ENCODE results near the gene CDC7.
A peak's percentile ranks its signal among the peaks of the same experiment; 100 is the strongest.
"Not testable (repeated sequence)": the region's sequence is repeated elsewhere in the genome, so short reads cannot be mapped to it uniquely, and the experiment has no call there.

Gene CDC7

DNA sequence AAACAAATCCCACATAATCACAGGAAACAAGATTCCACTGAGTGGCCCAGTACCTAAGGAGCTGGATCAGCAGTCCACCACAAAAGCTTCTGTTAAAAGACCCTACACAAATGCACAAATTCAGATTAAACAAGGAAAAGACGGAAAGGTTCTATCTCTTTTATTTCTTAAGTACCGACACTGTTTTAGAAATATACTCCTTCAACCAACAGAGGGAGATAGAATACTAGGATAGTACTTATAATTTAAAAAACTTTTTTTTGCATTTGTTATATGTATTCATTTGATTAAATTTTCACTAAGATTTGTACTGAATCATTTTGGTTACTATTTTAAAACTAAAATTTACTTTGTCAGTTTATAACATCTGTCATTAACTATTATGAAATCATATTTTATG is 12.5 kb downstream of the CDC7 start:
- DNase-seq: no peak

GRCh38 chr1:91513706-91514105 is 13.1 kb downstream of the CDC7 start:
- DNase-seq: no peak

GRCh38 chr1:91515994-91516393 is 15.3 kb downstream of the CDC7 start:
- no peak for DNase-seq

- not testable (repeated sequence) for DNase-seq
These were observed 16.0 kb downstream of the CDC7 start for GRCh38 chr1:91516605-91517004.

GRCh38 chr1:91519167-91519566 is 18.5 kb downstream of the CDC7 start:
- DNase-seq: not testable (repeated sequence)

DNA sequence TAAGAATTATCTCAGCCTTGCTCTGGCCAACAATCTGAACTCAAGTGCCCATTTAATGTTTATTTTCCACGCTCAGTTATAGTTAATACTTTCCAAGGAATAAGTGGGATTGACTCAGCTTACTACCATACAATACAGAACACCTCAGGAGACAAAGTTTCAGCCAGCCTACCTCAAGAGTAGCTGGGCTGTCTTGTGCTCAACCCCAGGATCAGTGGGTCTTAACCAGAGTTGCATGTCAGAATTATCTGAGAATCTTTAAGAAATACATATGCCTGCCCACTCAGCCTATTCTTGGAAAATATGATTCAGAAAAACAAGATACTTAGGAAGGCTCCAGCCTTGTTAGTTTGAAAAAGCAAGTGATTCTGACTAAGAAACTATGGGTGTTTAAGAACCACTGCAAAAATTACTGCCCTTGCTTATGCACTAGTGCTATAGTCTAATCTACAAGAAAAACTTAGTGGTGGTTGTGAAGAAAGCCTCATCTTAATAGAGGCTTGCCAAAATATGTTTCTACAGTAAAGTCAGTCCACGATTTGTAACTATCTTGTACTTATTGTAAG is 20.4 kb downstream of the CDC7 start:
- no peak for DNase-seq

DNA sequence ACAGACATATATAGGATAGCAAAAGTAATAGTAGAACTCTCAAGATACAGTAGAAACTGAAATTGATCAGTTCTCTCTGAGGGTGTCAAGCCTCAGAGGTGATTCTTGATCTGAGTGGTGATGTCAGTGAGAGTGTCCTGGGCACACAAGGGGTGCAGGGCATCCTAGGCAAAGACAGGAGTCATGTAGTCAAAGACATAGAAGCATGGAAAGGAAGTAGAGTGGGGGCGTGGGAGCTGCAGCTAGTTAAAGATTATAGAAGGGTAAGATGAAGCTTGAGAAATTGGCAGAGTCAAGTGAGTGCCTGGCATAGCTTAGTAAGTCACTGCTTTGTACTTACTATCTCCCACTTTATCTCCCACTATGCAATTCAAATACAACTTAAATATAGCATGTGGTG is 22.8 kb downstream of the CDC7 start:
- DNase-seq: no peak

DNA sequence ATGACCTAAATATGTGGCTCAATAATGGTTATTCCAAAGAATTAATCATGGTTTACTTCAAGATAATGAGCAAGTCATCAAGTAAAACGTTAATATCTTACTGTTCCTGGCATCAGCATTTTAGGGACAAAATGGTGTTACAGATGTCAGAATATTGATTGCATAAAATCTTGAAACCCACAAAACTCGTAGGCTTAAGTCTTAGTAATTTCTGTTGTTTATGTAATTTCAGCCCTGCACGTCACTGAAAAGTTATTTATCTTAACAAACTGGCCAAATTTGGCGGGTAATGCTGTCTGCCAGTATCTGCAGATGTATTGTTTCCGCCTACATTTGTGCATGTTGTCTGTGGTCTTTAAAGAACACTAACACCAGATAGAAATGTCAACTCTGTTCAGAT is 25.8 kb downstream of the CDC7 start:
- DNase-seq: no peak

DNA sequence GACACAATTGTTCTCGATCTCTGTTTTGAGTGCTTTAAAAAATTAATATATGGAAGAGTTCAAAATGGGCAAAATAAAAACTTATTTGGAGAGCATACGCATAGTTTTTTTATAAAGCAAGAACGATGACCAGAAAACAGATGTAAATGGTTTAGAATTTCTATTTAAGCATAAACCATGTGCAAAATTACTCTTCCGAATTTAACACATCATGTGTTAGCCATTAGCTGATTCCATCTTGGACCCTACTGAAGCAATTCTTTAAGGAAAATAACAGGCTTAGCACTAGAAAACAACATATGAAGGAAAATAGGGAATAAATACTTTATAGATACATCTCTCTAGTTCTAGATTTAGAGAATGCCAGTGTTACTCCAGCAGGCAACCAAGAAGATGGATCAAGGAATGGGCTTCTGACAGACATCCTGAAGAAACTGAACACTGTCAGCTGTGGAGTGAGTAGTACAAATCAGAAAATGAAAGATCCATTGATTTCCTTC is 26.7 kb downstream of the CDC7 start:
- DNase-seq: no peak

DNA sequence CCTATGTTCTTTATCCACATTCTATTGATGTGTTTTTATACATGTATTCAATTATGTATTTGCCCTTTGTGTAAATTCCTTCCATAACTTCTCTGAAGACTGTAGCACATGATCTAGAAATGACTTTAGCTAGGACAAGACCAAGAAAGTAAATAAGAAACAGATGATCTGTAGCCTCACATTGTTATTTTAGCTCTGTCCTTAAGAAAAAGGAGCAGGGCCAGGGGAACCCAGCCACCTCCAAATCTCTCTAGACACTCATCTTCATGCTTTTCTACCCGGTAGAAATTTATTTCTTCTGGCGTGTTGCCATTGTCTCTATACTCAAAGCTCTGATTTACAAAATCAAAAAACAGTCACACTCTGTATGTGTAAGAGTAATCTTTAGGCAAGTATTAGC is 27.1 kb downstream of the CDC7 start:
- DNase-seq: no peak

DNA sequence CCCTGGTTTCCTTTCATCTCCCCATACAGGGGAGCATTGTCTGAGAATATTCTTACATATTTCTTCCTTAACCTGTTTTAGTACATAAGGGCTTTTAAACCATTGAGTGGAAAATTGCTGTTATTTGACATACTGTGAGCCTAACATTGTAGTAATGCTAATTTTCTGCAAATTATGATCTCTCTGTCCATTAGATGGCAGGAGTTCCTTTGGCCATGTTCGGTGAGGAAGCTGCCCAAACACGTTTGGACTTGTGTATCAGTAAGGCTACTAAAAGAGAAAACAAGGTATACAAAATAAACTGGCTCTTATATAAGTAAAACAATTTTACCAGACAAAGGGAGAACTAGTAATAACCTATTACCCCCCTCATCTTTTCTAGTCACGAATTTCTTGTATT is 29.2 kb downstream of the CDC7 start:
- peak; percentile 32 for DNase-seq

DNA sequence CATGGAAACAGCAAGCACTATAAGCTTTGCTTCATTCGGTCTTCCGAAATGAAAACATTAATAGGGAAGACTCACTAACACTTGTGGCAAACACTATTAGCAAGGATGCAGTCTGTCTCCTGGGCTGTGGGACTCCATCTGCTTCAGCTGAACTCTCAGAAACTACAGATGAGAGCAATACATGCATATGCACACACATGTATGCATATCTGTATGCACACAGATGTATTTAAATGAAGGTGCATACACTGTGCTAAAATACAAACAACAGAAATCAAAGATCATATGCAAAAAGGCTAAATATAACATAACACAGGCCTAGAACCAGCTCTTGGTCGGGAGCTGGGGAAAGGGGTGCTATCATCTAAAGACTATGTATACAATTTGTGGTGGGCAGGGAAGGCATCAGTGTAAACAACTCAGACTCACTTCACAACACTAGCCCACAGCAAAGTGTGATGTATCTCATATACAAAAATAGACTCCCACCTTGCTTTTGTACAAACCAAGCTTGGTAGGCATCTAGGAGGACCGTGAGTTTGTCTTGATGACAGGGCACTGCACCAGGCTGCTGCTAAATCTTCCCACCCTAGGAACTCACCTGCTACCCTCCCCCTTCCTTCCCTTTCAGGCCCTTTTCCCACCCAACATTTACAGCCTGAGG is 32.8 kb downstream of the CDC7 start:
- DNase-seq: peak; percentile 10

DNA sequence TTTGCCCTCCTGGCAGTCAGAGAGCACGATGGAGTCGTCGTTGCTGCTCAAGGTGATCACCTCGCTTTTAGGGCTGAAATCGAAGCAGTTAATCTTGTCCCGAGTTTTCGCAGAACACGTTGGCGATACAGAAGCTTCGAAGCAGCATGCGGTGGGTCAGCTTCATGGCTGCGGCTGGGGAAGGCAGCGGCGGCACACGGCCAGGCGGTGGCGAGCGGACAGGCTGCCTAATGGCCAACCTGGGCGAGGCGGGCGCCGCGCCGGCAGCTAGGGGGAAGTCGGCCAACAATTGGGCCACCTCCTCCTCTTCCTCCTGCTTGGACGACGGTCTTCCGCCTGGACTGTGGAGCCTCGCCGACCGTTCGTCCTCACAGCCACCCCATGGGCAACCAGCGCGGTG is 34.8 kb downstream of the CDC7 start:
- DNase-seq: no peak

- no peak for DNase-seq
These were observed 36.8 kb downstream of the CDC7 start for GRCh38 chr1:91537281-91537986.

GRCh38 chr1:91537987-91538304 is 37.3 kb downstream of the CDC7 start:
- no peak for DNase-seq

DNA sequence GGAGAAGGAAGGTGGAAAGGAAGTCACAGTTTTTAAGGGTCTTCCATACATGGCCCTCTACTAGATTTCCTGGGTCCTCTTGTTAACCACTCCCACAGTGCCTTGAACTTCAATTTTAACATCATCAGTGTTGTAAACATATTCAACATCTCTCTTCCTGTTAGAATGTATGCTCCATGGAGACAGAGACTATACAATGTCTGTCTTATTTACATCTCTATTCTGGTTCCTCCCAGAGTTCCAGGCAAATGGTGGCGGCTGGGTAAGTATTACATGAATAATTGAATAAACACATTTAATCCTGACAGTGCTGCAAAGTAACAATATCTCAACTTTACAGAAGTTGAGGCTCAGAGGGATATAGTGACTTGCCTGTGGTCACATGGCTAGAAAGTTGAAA is 40.3 kb downstream of the CDC7 start:
- no peak for DNase-seq

DNA sequence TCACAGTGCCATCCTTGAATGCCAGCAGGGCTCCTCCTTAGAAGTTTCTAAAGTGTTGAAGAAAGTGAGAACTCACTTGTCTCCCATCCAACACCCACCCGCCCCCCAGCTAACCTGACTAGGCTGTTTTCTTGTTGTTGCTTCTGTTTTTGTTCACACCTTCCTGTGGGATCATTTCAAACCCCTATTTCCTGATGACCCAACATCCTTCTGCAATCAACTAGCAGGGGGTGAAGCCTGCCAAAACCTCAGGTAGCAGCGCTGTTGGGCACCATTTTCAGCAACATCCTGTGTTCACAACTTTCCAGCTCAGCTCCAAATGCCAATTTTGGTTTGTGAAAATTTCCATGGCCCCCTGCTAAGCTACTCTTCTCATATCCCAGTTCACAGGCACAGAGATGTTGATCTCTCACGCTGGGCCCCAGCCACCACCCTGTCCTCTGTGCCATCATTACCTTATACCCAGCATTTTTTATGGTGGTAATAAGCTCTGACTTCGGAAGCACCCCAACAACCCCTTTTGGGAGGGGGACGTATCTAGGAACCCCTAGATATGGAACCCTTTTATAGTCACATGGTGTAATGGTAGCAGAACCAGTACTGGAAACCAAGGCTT is 41.4 kb downstream of the CDC7 start:
- DNase-seq: no peak

GRCh38 chr1:91545506-91546300 is 45.1 kb downstream of the CDC7 start:
- DNase-seq: no peak

- no peak for DNase-seq
These were observed 45.6 kb downstream of the CDC7 start for GRCh38 chr1:91546301-91546581.

DNA sequence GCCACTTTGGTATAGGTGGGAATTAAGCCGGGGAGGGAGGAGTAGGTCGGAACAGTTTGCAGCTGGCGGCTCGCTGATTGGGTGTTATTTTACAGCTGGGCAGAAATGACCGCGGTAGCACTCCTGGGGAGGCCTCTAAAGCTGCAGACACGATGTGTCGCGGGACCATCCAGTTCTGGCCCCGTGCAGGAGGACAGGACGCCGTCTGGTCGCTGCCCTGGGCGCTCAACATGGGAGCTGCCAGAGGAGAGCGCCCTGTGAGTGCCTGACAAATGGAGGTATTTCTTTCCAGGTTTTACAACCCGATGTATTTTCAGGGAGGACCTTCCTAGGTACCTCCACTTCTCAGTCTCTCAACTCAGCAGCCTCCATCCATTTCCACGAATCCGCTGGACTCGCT is 46.2 kb downstream of the CDC7 start:
- no peak for DNase-seq

GRCh38 chr1:91548376-91549040 is 47.9 kb downstream of the CDC7 start:
- DNase-seq: no peak

GRCh38 chr1:91549041-91549735 is 48.5 kb downstream of the CDC7 start:
- no peak for DNase-seq

Measured in NCI-H526 treated with DMSO at 0.1 percent for 48 hours (cell line).